Endodermal cell (in vitro differentiated cells): ENCODE measurements around the gene ANAPC7. TPM values are rescaled to one million over a fixed set of nuclear protein-coding genes. Genes with fewer than 3 reads are reported as not detected.
A peak's percentile ranks its signal among the peaks of the same experiment; 100 is the strongest.

Source experiments
- DNase-seq: peaks from one replicate; pipeline ENCODE4 v3.0.0-alpha.2; 2017
- H3K27ac ChIP-seq: 2 replicates; pipeline ENCODE4 v1.5.1; 2013; ENCODE audit warnings: mild to moderate bottlenecking, low read depth, low read length, moderate library complexity
- H3K27me3 ChIP-seq: 2 replicates; pipeline ENCODE4 v1.6.1; 2013; ENCODE audit warnings: mild to moderate bottlenecking, low read length, moderate library complexity; ENCODE audit not compliant: insufficient read depth, control insufficient read depth, poor library complexity, severe bottlenecking
- H3K36me3 ChIP-seq: 2 replicates; pipeline ENCODE4 v1.7.0; 2013; ENCODE audit warnings: mild to moderate bottlenecking, low read length, moderate library complexity; ENCODE audit not compliant: control insufficient read depth, insufficient read depth
- H3K4me1 ChIP-seq: one replicate; pipeline ENCODE4 v1.7.0; 2013; ENCODE audit warnings: low read length; ENCODE audit not compliant: control insufficient read depth, insufficient read depth
- H3K4me3 ChIP-seq: 2 replicates; pipeline ENCODE4 v1.5.1; 2013; ENCODE audit warnings: mild to moderate bottlenecking, low read length, moderate library complexity
- H3K9ac ChIP-seq: 2 replicates; pipeline ENCODE4 v1.6.1; 2013; ENCODE audit warnings: mild to moderate bottlenecking, low read length, moderate library complexity; ENCODE audit not compliant: poor library complexity, severe bottlenecking; ENCODE audit errors: extremely low read depth
- H3K9me3 ChIP-seq: 2 replicates; pipeline ENCODE4 v1.6.1; 2013; ENCODE audit warnings: mild to moderate bottlenecking, low read length, moderate library complexity; ENCODE audit not compliant: control insufficient read depth
- H3K27ac Mint-ChIP-seq: 2 replicates; pipeline ENCODE4 v1.8.0; 2020; ENCODE audit warnings: mixed read lengths
- H3K27me3 Mint-ChIP-seq: 2 replicates; pipeline ENCODE4 v1.8.0; 2021; ENCODE audit warnings: mild to moderate bottlenecking, mixed read lengths; ENCODE audit not compliant: insufficient read depth
- H3K36me3 Mint-ChIP-seq: 2 replicates; pipeline ENCODE4 v1.8.0; 2020; ENCODE audit warnings: low read depth, mixed read lengths
- H3K4me1 Mint-ChIP-seq: 2 replicates; pipeline ENCODE4 v1.8.0; 2020; ENCODE audit warnings: mixed read lengths
- H3K4me3 Mint-ChIP-seq: 2 replicates; pipeline ENCODE4 v1.8.0; 2020; ENCODE audit warnings: mild to moderate bottlenecking, moderate library complexity, mixed read lengths
- H3K9me3 Mint-ChIP-seq: 2 replicates; pipeline ENCODE4 v1.8.0; 2020; ENCODE audit warnings: mild to moderate bottlenecking, mixed read lengths
- CTCF ChIP-seq: fragments of 200-600 bp; sonication (generic); conservative IDR thresholded peaks from 2 replicates; pipeline ENCODE4 v1.5.0; 2021; ENCODE audit warnings: antibody characterized with exemption, mild to moderate bottlenecking
- WGBS, 2 experiments: methylation state at CpG; one replicate each; pipeline versions ENCODE4 v1.1.5 to v1.1.7; 2013; ENCODE audit warnings: missing lambda C conversion rate in 2 of 2, mixed read lengths in 1 of 2; ENCODE audit not compliant: insufficient coverage in 1 of 2, insufficient read length in 1 of 2; 5-methylcytosine and 5-hydroxymethylcytosine counted together
- total RNA-seq, 2 donors: library from RNA; stranded (reverse); fragmentation: NEBNext Ultra II Directional in 1 of 2; extraction: Animal tissue kit (Norgen Biotek cat#: 25700) in 1 of 2; gene quantifications; 2 replicates in 1 of 2; 3 replicates in 1 of 2; pipeline ENCODE4 v1.2.1, GENCODE V29; 2021

Gene ANAPC7
- total RNA-seq, 2 donors from 2014 or later: 86.0 to 100 TPM

GRCh38 chr12:110345176-110345661 lies 58.3 kb downstream of the ANAPC7 start:
- no peak overlapping the region for H3K9ac ChIP-seq
- no peaks in the 10 kb centered on the region for H3K4me1 ChIP-seq
- DNase-seq: peak; percentile 26
- H3K27ac ChIP-seq: no peak overlapping the region
- no peak overlapping the region for H3K4me3 ChIP-seq
- Mint-ChIP-seq H3K4me3 (no peak overlapping the region), H3K27ac (peak overlapping the region; percentile 58), H3K27me3 (no peaks in the 10 kb centered on the region), H3K9me3 (no peaks in the 10 kb centered on the region), H3K36me3 (peaks cover 94% of the 10 kb centered on the region), H3K4me1 (no peaks in the 10 kb centered on the region)
- no peak for TF ChIP-seq CTCF
- H3K36me3 ChIP-seq: peaks cover 99% of the 10 kb centered on the region
- H3K9me3 ChIP-seq: no peaks in the 10 kb centered on the region
- 91 to 93% methylated on average over 9 to 11 of the region's 11 CpGs for WGBS, 2 experiments
- H3K27me3 ChIP-seq: no peaks in the 10 kb centered on the region

- H3K9me3 Mint-ChIP-seq: no peaks in the 10 kb centered on the region
- peak; percentile 36 for DNase-seq
- peaks cover 99% of the 10 kb centered on the region for H3K36me3 ChIP-seq
These were observed 58.9 kb downstream of the ANAPC7 start for GRCh38 chr12:110344657-110345056.

GRCh38 chr12:110343736-110344555 lies 59.6 kb downstream of the ANAPC7 start:
- Mint-ChIP-seq H3K4me1 (no peaks in the 10 kb centered on the region), H3K27ac (no peak overlapping the region), H3K27me3 (no peaks in the 10 kb centered on the region), H3K4me3 (no peak overlapping the region), H3K36me3 (peaks cover 94% of the 10 kb centered on the region), H3K9me3 (no peaks in the 10 kb centered on the region)
- Histone ChIP-seq H3K9me3 (no peaks in the 10 kb centered on the region), H3K36me3 (peaks cover 99% of the 10 kb centered on the region), H3K27me3 (no peaks in the 10 kb centered on the region), H3K27ac (no peak overlapping the region), H3K9ac (no peak overlapping the region), H3K4me3 (no peak overlapping the region), H3K4me1 (no peaks in the 10 kb centered on the region)
- no peak for TF ChIP-seq CTCF
- peak; percentile 33 for DNase-seq
- 96 to 100% methylated on average over 5 to 8 of the region's 9 CpGs for WGBS, 2 experiments

More at GRCh38 chr12:110344657-110345056, 58.9 kb downstream of the ANAPC7 start:
- Histone ChIP-seq H3K4me1 (no peaks in the 10 kb centered on the region), H3K27ac (no peak overlapping the region), H3K9ac (no peak overlapping the region), H3K9me3 (no peaks in the 10 kb centered on the region), H3K27me3 (no peaks in the 10 kb centered on the region), H3K4me3 (no peak overlapping the region)
- no peaks in the 10 kb centered on the region for H3K4me1 Mint-ChIP-seq
- 98 to 99% methylated on average over 10 to 11 of the region's 11 CpGs for WGBS, 2 experiments
- H3K27ac Mint-ChIP-seq: peak overlapping the region; percentile 58
- no peaks in the 10 kb centered on the region for H3K27me3 Mint-ChIP-seq
- peaks cover 94% of the 10 kb centered on the region for H3K36me3 Mint-ChIP-seq
- no peak overlapping the region for H3K4me3 Mint-ChIP-seq
- no peak for TF ChIP-seq CTCF
